Activated CD4-positive, alpha-beta T cell treated with anti-CD3 and anti-CD28 coated beads, Interleukin-2, amount 50 U/mL, for 24 hours (primary cell): ENCODE results near the gene SOX13.
A peak's percentile ranks its signal among the peaks of the same experiment; 100 is the strongest.

ENCODE experiments used
- DNase-seq, 2 donors: peaks; one replicate each; pipeline ENCODE4 v3.0.0-alpha.2; 2020; ENCODE audit warnings: low read depth in 1 of 2, low spot score in 1 of 2

SOX13 gene

DNA sequence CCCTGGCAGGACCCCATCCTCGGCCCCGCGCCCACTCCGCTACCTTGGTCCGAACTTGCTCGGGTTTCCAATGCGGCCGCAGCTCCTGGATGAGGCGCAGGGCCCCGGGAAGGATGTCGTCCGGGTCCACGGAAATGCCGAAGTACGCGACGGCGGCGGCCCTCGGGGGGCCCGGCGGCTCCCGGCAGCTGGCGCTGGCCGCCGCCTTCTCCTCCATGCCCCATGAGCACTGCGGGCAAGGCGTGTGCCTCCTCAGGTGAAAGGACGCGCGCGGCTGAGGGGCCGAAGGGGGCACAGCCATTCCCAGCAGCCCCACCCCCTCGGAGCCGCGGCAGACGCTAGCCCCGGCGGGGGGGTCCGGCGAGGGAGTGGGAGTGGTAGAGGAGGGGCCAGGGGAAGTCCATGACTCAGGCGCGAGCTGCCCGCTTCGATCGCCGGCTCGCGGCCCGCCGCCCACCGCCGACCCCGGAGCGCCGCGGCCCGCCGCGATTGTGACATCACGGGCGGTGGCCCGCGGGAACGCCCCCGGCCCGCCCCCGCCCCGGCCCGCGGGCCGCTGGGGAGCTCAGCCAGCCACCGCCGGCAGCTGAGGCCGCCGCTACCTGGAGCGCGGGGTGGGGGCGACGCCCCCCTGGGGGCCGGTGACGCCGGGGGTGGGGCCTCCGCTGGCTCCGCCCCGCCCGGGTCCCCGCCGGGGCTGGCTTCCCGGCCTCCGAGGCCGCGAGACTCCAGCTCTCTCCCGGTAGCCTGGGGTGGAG, 78.8 kb downstream of the SOX13 start, which contains the start of gene ETNK2:
Gene ETNK2 (minus strand): TSS at position 493 of the 758 bp plus-strand sequence. CDS start 192 bp downstream, at position 301.
- DNase-seq = peak; percentile 11 to 16

DNA sequence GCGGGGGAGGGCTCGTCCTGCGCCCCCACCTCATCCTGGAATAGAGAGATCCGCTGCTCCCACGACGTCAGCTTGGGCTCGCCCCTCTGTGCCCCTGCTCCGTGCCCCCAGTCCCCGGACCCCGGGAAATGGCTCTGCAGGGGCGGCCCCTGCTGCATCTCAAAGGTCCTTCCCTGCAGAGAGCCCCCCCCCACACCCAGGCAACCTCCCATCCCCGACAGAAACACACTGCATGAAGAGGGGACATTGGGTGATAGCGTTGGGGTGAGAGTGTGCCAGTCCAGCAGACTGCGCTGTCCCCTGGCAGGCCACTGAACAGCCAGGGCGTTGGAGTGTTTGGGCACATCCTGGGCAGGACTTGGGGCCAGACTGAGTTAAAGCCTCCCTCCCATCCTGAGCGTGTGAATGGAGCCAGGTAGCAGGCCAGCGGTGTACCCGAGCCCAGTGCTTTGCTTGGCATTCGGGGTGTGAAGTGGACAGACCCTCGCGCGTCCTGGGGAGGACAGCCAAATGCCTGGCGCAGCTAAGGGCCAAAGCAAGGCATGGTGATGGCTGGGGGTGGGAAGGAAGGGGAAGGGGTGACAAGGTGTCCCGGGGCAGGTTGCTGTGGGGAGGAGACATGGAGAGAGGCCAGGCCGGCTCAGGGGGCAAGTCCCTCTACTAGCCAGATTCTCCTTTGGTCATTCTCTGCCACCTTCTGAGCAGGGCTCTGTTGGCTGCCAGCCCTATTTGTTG, 79.6 kb downstream of the SOX13 start:
- no peak for DNase-seq

DNA sequence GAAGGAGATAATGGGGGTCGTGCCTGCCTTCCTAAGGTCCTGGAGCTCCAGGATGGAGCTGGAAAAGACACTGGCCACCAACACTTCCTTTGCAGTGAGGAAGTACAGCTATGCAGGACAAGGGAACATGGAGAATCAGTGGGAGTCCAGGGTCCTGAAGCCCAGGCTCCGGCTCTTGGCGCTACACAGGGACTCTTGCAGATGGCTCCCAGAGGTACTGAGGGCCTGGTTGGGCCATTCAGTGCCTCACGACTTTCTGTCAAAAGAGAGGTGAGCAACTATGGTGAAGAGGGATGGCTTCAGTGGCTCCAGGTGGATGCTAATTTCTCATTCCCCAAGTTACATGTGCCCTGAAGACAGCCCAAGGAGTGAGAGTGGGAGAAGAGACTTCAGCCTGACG, 80.8 kb downstream of the SOX13 start:
- no peak for DNase-seq

DNA sequence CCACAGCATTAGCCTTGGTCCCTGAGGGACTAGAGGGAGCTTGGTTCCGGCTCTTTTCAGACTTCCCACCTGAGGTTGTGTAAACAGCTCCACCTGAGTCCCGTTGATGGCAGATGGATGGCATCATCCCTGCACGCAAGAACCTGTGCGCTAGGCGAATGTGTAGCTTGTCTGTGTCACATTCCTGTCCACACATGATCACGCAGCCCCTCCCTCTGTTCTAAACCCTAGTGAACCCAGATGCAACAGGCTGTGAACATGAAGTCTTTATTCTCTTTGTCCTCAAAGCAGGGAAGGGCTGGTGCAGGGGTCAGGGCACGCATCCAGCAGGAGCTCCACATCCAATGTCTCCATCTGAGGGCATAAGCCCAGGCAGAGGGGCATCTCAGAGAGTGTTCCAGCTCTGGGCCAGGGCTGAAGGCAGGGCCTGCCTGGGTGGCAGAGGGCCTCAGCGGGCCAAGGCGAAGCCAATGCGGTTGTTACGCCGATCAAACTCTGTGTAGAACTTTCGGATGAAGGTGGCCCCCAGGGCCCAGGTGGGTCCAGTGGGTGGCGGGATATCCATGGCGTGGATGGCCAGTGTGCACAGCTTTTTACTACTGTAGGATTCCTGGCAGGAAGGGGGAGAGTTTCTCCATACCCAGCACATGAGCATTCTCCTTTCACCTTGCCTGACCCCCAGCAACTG, 81.8 kb downstream of the SOX13 start:
- no peak for DNase-seq

DNA sequence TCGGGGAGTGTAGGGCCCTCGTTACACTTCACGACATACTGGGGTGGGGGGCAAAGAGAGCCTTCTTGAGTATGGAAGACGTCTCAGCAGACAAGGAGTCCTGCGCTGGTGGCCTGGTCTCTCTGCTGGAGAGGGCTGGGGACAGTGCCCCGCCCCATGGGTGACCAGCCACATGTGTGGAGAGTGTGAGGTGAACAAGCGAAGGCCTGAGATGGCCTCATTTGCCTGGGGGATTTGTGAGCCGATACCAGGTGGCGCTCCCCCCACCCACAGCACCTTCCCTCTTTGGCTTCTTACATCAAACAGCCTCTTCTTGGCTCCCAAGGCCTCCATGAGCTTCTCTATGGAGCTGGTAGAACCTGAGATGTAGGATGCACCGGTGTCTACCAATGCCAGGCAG, 83.0 kb downstream of the SOX13 start:
- DNase-seq = no peak

DNA sequence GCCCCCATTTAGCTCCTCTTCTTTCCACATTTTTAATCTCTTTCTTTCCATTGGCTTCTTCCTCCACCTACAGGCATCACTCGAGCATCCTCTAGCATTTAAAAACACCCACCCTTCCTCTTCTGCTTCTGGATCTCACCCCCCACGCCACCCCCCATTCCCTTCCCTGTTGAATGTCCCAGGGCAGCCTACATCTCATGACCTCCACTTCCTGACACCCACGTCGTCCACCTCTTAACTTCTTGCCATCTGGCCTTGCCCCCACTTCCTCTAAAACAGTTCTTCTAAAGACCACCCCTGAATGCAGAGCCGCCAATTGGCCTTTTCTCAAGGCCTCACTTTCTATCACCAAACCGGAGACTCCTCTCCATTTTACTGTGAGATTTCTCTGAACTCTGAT, 85.0 kb downstream of the SOX13 start:
- DNase-seq = no peak

DNA sequence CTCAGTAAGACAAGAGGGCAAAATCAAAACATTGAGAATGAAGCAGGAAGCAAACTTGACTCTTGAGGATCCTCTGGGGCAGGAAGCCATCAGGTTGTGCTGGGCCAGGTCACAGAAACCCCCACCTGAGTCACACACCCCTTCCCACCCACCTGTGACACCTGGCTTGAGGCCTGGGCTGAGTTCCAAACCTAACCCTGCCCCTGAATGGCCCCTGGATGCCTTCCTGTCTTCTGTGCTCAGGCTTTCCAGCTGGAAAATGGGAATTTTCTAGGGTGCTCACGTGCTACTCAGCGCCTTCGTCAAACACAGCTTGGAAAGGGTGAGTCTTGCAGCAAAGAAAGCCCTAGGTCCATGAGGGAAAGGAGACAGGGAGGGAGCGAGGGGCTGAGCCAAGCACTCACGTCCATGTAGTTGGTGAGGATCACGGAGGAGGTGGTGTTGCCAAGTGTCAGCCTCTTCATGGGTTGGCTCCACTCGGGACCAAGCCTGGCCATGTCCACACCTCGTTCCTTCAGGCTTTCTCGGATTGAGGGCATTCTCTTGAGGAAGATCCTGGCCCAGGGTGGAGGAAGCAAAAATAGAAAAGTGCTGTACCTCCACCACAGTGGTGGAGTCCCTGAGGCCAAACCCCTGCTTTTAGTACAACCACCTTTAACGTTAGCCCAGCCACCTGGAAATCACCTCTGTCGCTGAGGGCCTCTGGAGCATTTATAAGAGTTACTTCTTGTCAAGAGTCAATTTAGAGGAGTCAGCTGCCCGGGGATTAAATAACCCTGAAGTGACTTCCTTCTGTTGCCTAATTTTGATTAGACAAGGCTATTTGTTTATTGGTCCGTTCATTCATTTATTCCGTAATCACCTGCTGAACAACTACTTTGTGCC, 88.9 kb downstream of the SOX13 start:
- DNase-seq = no peak

DNA sequence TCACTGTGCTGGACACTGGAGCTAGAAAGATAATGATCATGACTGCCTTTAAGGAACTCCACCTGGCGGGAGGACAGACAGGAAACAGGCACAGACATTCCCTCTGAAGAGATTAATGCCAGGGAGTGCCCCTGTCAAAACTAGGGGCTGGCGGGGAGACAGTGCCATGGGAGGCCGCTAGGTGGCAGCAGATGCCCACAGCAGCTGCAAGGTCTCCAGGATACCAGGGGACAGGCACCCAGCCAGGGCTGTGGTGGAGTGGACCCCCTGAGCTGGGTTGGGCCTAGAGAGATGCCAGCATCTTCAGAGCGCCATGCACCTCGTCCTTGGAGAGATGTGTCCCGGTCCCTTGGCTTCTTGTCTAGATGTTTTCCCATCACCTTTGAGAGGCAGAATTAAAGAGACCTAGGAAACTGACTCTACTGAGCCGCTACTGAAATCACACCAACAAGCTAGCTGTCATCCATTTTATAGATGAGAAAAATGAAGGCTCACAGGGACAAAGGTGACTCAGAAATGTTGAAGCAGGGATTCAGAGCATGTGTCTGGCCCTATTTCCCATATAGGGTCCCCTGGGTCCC, 89.7 kb downstream of the SOX13 start:
- DNase-seq = peak; percentile 72 to 79

DNA sequence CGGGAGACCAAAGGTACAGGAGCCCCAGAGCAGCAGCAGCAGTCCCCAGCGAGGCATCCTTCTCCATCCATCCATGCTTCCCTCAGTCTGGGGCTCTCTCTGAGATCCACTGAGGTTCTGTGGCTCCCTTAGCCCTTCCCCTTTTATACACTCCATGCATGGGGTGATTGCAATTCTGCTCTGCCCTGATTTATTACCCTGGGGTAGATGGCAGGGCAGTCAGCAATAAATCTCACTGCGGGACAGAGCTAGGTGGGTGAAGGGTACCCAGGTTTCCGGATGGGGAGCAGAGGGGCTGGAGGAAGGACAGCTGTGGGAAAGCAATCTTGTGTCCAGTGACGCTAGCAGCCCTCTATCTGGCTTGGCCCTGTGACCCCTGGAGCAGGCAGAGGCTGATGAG, 93.3 kb downstream of the SOX13 start, which contains the start of gene REN:
Gene REN (minus strand): TSS at position 119 of the 400 bp plus-strand sequence. CDS start 44 bp downstream, at position 75.
- DNase-seq = no peak

DNA sequence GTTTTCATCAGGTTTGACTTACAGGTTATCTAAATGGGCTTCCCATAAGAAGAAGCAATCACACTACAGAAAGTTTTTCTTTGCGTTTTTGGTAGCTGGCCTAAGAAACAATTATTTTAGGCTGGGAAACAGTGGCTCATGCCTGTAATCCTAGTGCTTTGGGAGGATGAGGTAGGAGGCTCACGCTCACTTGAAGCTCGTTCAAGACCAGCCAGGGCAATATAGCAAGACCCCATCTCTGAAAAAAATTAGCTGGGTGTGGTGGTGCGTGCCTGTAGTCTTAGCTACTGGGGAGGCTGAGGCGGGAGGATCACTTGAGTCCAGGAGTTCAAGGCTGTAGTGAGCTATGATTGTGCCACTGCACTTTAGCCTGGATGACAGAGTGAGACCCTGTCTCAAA, 94.8 kb downstream of the SOX13 start:
- DNase-seq = no peak

DNA sequence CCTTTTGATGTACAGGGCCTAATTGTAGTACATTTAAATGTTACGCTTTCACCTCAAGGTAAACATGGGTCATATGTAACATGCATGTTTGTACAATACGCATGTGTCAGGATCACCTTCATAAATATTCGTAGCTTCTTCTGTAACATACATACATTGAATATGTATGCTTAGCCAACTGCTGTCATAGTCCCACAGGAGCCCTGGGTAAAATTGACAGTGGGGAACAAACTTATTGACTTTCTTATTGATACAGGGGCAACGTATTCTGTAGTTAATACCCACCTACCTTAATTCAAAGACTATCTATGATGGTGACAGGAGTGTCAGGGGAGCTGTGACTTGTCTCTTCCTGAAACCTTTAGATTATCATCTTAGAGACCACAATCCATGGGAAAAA, 96.9 kb downstream of the SOX13 start:
- DNase-seq = no peak

DNA sequence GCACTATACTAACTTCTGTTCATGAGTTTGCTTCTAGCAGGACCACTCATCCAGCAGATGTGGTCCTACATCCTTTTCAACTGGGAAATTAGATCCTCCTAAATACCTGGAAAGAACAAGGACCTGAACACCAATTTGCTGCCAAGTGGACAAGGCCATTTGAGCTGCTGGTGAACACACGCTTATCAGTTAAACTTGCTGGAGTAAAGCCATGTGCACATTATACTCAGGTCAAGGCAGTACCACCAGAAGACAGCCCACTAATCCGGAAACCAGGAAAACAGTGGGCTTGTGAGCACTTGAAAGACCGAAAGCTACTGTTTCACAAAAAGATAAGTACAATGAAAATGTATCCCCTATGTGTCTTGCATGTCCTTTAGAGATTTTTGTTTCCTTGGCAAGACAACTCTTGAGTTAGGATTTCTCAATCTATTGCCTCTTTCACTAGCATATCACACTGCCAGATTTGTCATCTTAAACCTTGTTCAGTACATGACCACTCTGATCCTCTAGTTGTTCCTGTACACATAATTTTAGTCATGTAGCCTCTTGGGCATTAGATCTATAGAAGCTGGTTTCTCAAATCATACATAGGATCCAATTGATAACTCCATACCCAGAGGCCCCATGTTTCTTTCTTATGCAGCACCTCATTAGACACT, 97.7 kb downstream of the SOX13 start:
- no peak for DNase-seq

DNA sequence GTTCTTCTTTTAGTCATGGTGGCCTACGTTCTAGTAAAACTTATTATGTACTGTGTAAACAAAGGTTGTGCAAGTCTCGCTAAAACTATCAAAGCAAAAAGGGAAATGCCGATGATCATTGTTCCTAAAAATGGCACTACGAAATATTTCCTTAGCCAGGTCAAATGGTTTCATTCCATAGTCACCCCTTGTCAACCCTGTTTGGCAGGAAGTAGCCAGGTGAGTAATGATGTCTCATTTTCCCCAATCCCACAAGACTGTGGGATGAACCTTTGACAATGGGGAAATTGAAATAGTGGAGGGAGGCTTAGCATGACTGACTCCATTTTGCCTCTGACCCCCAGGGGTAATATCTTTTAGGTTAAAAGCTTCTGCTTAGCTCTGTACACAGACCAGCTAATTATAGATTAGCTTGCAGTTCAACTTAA, 98.8 kb downstream of the SOX13 start:
- DNase-seq = no peak

DNA sequence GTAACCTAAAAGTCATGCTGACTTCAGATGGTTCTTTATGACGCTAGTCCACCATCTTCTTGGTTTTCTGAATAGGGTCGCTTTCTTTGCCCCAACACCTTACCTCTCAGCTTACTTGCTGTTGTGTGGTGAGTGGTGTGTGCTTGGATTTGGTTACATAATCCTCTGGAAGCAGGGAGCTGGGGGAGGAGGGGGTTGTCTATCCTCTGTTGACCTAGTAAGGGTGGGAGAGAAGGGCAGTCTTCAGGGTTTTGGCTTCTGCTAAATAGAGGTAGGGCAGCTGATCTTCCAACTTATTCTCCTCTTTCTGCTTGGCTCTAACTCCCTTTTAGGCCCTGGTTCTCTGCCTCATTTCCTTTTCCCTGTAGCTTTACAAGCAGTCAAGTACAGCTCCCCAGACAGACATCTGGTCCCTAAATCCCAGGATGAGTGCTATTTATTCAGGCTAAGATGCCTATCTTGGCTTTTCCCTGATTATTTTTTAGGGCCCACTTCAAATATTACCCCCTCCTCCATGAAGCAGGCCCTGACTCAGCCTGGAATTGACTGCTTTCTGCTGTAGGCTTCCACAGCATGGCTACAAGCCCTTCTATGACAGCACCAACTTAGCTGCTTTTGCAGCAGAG, 99.6 kb downstream of the SOX13 start:
- no peak for DNase-seq

DNA sequence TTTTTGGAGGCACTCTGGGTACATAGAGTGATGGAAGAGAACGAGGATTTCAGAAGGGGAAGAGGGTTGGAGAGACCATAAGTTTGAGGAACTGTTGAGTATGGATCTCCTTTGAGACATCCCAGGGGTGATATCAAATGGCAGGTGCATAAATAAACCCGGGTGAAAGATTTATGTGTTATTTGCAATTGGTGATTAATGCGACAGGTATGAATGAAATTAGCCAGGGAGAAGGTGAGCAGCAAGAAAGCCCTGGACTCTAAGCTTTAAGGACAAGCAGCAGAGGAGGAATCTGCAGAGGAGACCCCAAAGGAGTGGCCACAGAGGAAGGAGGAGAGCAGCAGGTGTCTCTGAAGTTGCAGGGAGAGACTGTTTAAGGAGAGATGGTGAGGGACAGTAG, 102.0 kb downstream of the SOX13 start:
- no peak for DNase-seq

DNA sequence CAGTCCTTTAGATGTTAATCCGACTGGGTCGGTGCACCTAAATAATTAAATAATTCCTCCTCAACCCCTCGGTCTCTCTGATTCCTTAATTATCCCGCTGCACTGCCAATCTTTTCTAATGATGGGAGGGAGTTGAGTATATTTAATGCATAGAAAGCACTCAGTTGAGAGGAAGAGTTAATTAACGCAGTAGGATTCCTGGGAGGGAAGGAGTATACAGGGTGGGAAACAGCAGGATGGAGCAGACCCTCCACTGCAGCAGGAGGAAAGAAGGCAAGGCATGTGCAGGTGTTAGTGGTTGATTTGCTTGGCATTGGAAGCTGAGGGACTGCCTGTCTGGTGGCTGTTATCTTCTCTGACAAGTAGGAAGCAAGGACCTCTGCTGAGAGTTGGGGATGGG, 103.1 kb downstream of the SOX13 start:
- no peak for DNase-seq

DNA sequence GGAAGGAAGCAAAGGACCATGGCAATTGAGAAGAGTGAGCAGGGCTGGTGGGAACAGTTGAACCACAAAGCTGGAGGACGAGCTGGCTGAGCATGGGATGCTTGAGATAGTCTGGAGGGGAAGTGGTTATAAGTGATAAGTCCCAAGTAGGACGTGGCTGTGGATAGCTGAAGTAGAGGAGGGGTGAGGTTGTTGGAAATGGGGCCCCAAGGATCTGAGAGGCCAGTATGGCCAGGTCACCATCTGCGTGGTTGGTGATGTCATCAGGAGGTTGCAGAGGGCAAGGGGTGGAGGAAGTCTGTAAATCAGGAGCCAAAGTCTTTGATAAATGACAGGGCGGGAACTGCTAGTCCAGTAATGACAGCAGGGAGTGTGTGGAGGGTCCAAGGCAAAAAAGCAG, 104.2 kb downstream of the SOX13 start:
- no peak for DNase-seq
